ENCODE data around the gene TP53TG5. TPM values are rescaled to one million over a fixed set of nuclear protein-coding genes. Genes with fewer than 3 reads are reported as not detected.

Gene TP53TG5
- total RNA-seq, 4 donors from 2014 or later = not detected

GRCh38 chr20:45373353-45374100, 4.6 kb downstream of the TP53TG5 start:
- H3K9me3 ChIP-seq = no peaks in the 10 kb centered on the region
- no peaks in the 10 kb centered on the region for H3K27me3 ChIP-seq
- H3K4me1 ChIP-seq = peaks cover 0 to 20% (median 14%) of the 10 kb centered on the region in 4 donors
- peaks cover 0 to 24% (median 0%) of the 10 kb centered on the region in 3 donors for H3K36me3 ChIP-seq
- DNase-seq (ENCODE audit: low spot score in 2 of 2) = peak; percentile 71 to 84
- H3K27ac ChIP-seq = peak overlapping the region; percentile 37 to 87 (median 78)
- TF ChIP-seq EP300 (IDR thresholded peaks at IDR 0.05) = peak in 1 of 2 donors; percentile 51
- peak in 1 of 2 donors; percentile 8 for TF ChIP-seq POLR2A (IDR thresholded peaks at IDR 0.05)
- peak; percentile 78 to 83 (median 80) for TF ChIP-seq CTCF (IDR thresholded peaks at IDR 0.05)
- H3K4me3 ChIP-seq = peak overlapping the region; percentile 29 to 58 (median 55)
- WGBS, 2 donors = 7 to 15% methylated on average over 32 to 34 of the region's 38 CpGs

- Histone ChIP-seq H3K4me3 (peak overlapping the region; percentile 29 to 58 (median 55)), H3K27me3 (no peaks in the 10 kb centered on the region), H3K36me3 (peaks cover 0 to 32% (median 0%) of the 10 kb centered on the region in 3 donors), H3K9me3 (no peaks in the 10 kb centered on the region), H3K27ac (peak overlapping the region; percentile 37 to 87 (median 78)), H3K4me1 (peaks cover 0 to 22% (median 15%) of the 10 kb centered on the region in 4 donors)
- TF ChIP-seq POLR2A (IDR thresholded peaks at IDR 0.05) (no peak), EP300 (IDR thresholded peaks at IDR 0.05) (no peak), CTCF (IDR thresholded peaks at IDR 0.05) (no peak)
- DNase-seq (ENCODE audit: low spot score in 2 of 2) = no peak
- WGBS, 2 donors = 28 to 36% methylated on average over 16 of the region's 30 CpGs
Observed at GRCh38 chr20:45372646-45373352, 5.3 kb downstream of the TP53TG5 start.

GRCh38 chr20:45372241-45372640, 5.9 kb downstream of the TP53TG5 start:
- no peaks in the 10 kb centered on the region for H3K27me3 ChIP-seq
- TF ChIP-seq EP300 (IDR thresholded peaks at IDR 0.05) = no peak
- no peak for TF ChIP-seq CTCF (IDR thresholded peaks at IDR 0.05)
- TF ChIP-seq POLR2A (IDR thresholded peaks at IDR 0.05) = no peak
- peak overlapping the region in 1 of 4 donors; percentile 87 for H3K27ac ChIP-seq
- WGBS, 2 donors = 83 to 86% methylated on average over 10 of the region's 10 CpGs
- H3K4me3 ChIP-seq = no peak overlapping the region
- DNase-seq (ENCODE audit: low spot score in 2 of 2) = no peak
- peaks cover 0 to 35% (median 0%) of the 10 kb centered on the region in 3 donors for H3K36me3 ChIP-seq
- H3K4me1 ChIP-seq = peaks cover 0 to 25% (median 18%) of the 10 kb centered on the region in 4 donors
- no peaks in the 10 kb centered on the region for H3K9me3 ChIP-seq

GRCh38 chr20:45370571-45371160, 7.5 kb downstream of the TP53TG5 start:
- H3K4me3 ChIP-seq = no peak overlapping the region
- TF ChIP-seq EP300 (IDR thresholded peaks at IDR 0.05) = no peak
- TF ChIP-seq CTCF (IDR thresholded peaks at IDR 0.05) = no peak
- TF ChIP-seq POLR2A (IDR thresholded peaks at IDR 0.05) = no peak
- H3K27ac ChIP-seq = no peak overlapping the region
- H3K36me3 ChIP-seq = peaks cover 0 to 47% (median 7%) of the 10 kb centered on the region in 3 donors
- 63 to 69% methylated on average over 3 of the region's 3 CpGs for WGBS, 2 donors
- no peaks in the 10 kb centered on the region for H3K27me3 ChIP-seq
- H3K9me3 ChIP-seq = no peaks in the 10 kb centered on the region
- no peak for DNase-seq (ENCODE audit: low spot score in 2 of 2)
- H3K4me1 ChIP-seq = peaks cover 0 to 27% (median 19%) of the 10 kb centered on the region in 4 donors

All from tibial nerve (tissue), 4 donors.